ENCODE results near the gene TTC7B.

The TTC7B gene

GRCh38 chr14:90805662-90806540 is 10.3 kb downstream of the TTC7B start:
- H3K9me3 ChIP-seq (replicated peaks in 1 of 2; ENCODE audit: control insufficient read depth in 2 of 2, insufficient read depth in 1 of 2, low read depth in 1 of 2, low read length in 2 of 2) = no peaks in the 10 kb centered on the region
- H2AK5ac ChIP-seq (ENCODE audit: low read depth, low read length) = peak overlapping the region; percentile 17
- H3K4ac ChIP-seq (ENCODE audit: low read length) = no peak overlapping the region
- DNase-seq (ENCODE audit: low spot score) = no peak
- H2BK15ac ChIP-seq (ENCODE audit: low read length) = no peak overlapping the region
- WGBS, 2 donors (ENCODE audit: extremely low coverage in 2 of 2, insufficient read length in 2 of 2, insufficient replicate concordance in 1 of 2) = no CpG with 5 or more reads among the region's 21 CpGs
- no peak overlapping the region for H2AFZ ChIP-seq (ENCODE audit: low read length)
- no peaks in the 10 kb centered on the region for H3K36me3 ChIP-seq (replicated peaks in 1 of 2; ENCODE audit: control insufficient read depth in 2 of 2, insufficient read depth in 2 of 2, low read length in 2 of 2)
- H2BK12ac ChIP-seq (ENCODE audit: low read length) = no peak overlapping the region
- H2BK120ac ChIP-seq (ENCODE audit: low read depth, low read length) = no peak overlapping the region
- H3K4me1 ChIP-seq (ENCODE audit: control insufficient read depth in 2 of 2, insufficient read depth in 1 of 2, low read depth in 1 of 2, low read length in 2 of 2) = peaks cover 0 to 4% of the 10 kb centered on the region in 2 donors
- H3K9ac ChIP-seq (ENCODE audit: low read depth, low read length, poor library complexity) = no peak overlapping the region
- H3K23ac ChIP-seq (ENCODE audit: low read depth, low read length, poor library complexity) = no peak overlapping the region
- H4K8ac ChIP-seq (ENCODE audit: low read depth, low read length) = no peak overlapping the region
- H3K79me1 ChIP-seq (ENCODE audit: low read depth, low read length) = peaks cover 3% of the 10 kb centered on the region
- no peaks in the 10 kb centered on the region for H3K27me3 ChIP-seq (ENCODE audit: control insufficient read depth in 3 of 3, insufficient read depth in 3 of 3, low read depth in 1 of 3, low read length in 3 of 3)
- no peak overlapping the region for H3K4me2 ChIP-seq (ENCODE audit: insufficient read depth, low read length, poor library complexity, severe bottlenecking)
- no peak overlapping the region for H4K91ac ChIP-seq (ENCODE audit: low read depth, low read length, poor library complexity)
- H3K4me3 ChIP-seq (ENCODE audit: low read length in 2 of 2) = no peak overlapping the region
- no peak overlapping the region for H3K27ac ChIP-seq (replicated peaks; ENCODE audit: low read length)
- no peak overlapping the region for H2BK5ac ChIP-seq (ENCODE audit: low read length)
- no peak overlapping the region for H3K14ac ChIP-seq (ENCODE audit: low read length)
- no peak overlapping the region for H3K18ac ChIP-seq (ENCODE audit: low read length)

GRCh38 chr14:90805084-90805391 is 11.2 kb downstream of the TTC7B start:
- WGBS, 2 donors (ENCODE audit: extremely low coverage in 2 of 2, insufficient read length in 2 of 2, insufficient replicate concordance in 1 of 2) = no CpG with 5 or more reads among the region's 13 CpGs

GRCh38 chr14:90804292-90805083 is 11.7 kb downstream of the TTC7B start:
- H2AK5ac ChIP-seq (ENCODE audit: low read depth, low read length) = peak overlapping the region; percentile 75
- peak overlapping the region; percentile 17 for H3K27ac ChIP-seq (replicated peaks; ENCODE audit: low read length)
- H2AFZ ChIP-seq (ENCODE audit: low read length) = no peak overlapping the region
- H3K14ac ChIP-seq (ENCODE audit: low read length) = peak overlapping the region; percentile 94
- peak overlapping the region; percentile 24 for H3K18ac ChIP-seq (ENCODE audit: low read length)
- H2BK120ac ChIP-seq (ENCODE audit: low read depth, low read length) = peak overlapping the region; percentile 81
- no peak overlapping the region for H4K91ac ChIP-seq (ENCODE audit: low read depth, low read length, poor library complexity)
- no peaks in the 10 kb centered on the region for H3K9me3 ChIP-seq (replicated peaks in 1 of 2; ENCODE audit: control insufficient read depth in 2 of 2, insufficient read depth in 1 of 2, low read depth in 1 of 2, low read length in 2 of 2)
- no peak overlapping the region for H2BK15ac ChIP-seq (ENCODE audit: low read length)
- no CpG with 5 or more reads among the region's 18 CpGs for WGBS, 2 donors (ENCODE audit: extremely low coverage in 2 of 2, insufficient read length in 2 of 2, insufficient replicate concordance in 1 of 2)
- DNase-seq (ENCODE audit: low spot score) = no peak
- no peaks in the 10 kb centered on the region for H3K27me3 ChIP-seq (ENCODE audit: control insufficient read depth in 3 of 3, insufficient read depth in 3 of 3, low read depth in 1 of 3, low read length in 3 of 3)
- peaks cover 3% of the 10 kb centered on the region for H3K79me1 ChIP-seq (ENCODE audit: low read depth, low read length)
- no peak overlapping the region for H2BK12ac ChIP-seq (ENCODE audit: low read length)
- no peak overlapping the region for H4K8ac ChIP-seq (ENCODE audit: low read depth, low read length)
- H3K4ac ChIP-seq (ENCODE audit: low read length) = no peak overlapping the region
- peaks cover 0 to 4% of the 10 kb centered on the region in 2 donors for H3K4me1 ChIP-seq (ENCODE audit: control insufficient read depth in 2 of 2, insufficient read depth in 1 of 2, low read depth in 1 of 2, low read length in 2 of 2)
- peak overlapping the region; percentile 53 for H2BK5ac ChIP-seq (ENCODE audit: low read length)
- no peaks in the 10 kb centered on the region for H3K36me3 ChIP-seq (replicated peaks in 1 of 2; ENCODE audit: control insufficient read depth in 2 of 2, insufficient read depth in 2 of 2, low read length in 2 of 2)
- no peak overlapping the region for H3K4me2 ChIP-seq (ENCODE audit: insufficient read depth, low read length, poor library complexity, severe bottlenecking)
- H3K4me3 ChIP-seq (ENCODE audit: low read length in 2 of 2) = peak overlapping the region in 1 of 2 donors; percentile 14
- peak overlapping the region; percentile 34 for H3K23ac ChIP-seq (ENCODE audit: low read depth, low read length, poor library complexity)
- H3K9ac ChIP-seq (ENCODE audit: low read depth, low read length, poor library complexity) = no peak overlapping the region

More at GRCh38 chr14:90805084-90805391, 11.2 kb downstream of the TTC7B start:
- H3K36me3 ChIP-seq (replicated peaks in 1 of 2; ENCODE audit: control insufficient read depth in 2 of 2, insufficient read depth in 2 of 2, low read length in 2 of 2) = no peaks in the 10 kb centered on the region
- no peak for DNase-seq (ENCODE audit: low spot score)
- no peak overlapping the region for H2BK15ac ChIP-seq (ENCODE audit: low read length)
- no peak overlapping the region for H2AK5ac ChIP-seq (ENCODE audit: low read depth, low read length)
- H3K79me1 ChIP-seq (ENCODE audit: low read depth, low read length) = peaks cover 3% of the 10 kb centered on the region
- H2BK120ac ChIP-seq (ENCODE audit: low read depth, low read length) = no peak overlapping the region
- no peak overlapping the region for H3K18ac ChIP-seq (ENCODE audit: low read length)
- H3K4me3 ChIP-seq (ENCODE audit: low read length in 2 of 2) = peak overlapping the region in 1 of 2 donors; percentile 14
- H3K9me3 ChIP-seq (replicated peaks in 1 of 2; ENCODE audit: control insufficient read depth in 2 of 2, insufficient read depth in 1 of 2, low read depth in 1 of 2, low read length in 2 of 2) = no peaks in the 10 kb centered on the region
- peak overlapping the region; percentile 34 for H3K23ac ChIP-seq (ENCODE audit: low read depth, low read length, poor library complexity)
- H4K8ac ChIP-seq (ENCODE audit: low read depth, low read length) = no peak overlapping the region
- H2BK12ac ChIP-seq (ENCODE audit: low read length) = no peak overlapping the region
- no peak overlapping the region for H2BK5ac ChIP-seq (ENCODE audit: low read length)
- no peak overlapping the region for H3K27ac ChIP-seq (replicated peaks; ENCODE audit: low read length)
- no peak overlapping the region for H3K4me2 ChIP-seq (ENCODE audit: insufficient read depth, low read length, poor library complexity, severe bottlenecking)
- peaks cover 0 to 4% of the 10 kb centered on the region in 2 donors for H3K4me1 ChIP-seq (ENCODE audit: control insufficient read depth in 2 of 2, insufficient read depth in 1 of 2, low read depth in 1 of 2, low read length in 2 of 2)
- H3K14ac ChIP-seq (ENCODE audit: low read length) = no peak overlapping the region
- no peak overlapping the region for H4K91ac ChIP-seq (ENCODE audit: low read depth, low read length, poor library complexity)
- H3K4ac ChIP-seq (ENCODE audit: low read length) = no peak overlapping the region
- H2AFZ ChIP-seq (ENCODE audit: low read length) = no peak overlapping the region
- H3K27me3 ChIP-seq (ENCODE audit: control insufficient read depth in 3 of 3, insufficient read depth in 3 of 3, low read depth in 1 of 3, low read length in 3 of 3) = no peaks in the 10 kb centered on the region
- no peak overlapping the region for H3K9ac ChIP-seq (ENCODE audit: low read depth, low read length, poor library complexity)

- H3K18ac ChIP-seq (ENCODE audit: low read length) = no peak overlapping the region
- whole genome bisulfite sequencing, 2 donors (ENCODE audit: extremely low coverage in 2 of 2, insufficient read length in 2 of 2, insufficient replicate concordance in 1 of 2) = no CpG with 5 or more reads among the region's 2 CpGs
- peaks cover 3% of the 10 kb centered on the region for H3K79me1 ChIP-seq (ENCODE audit: low read depth, low read length)
- H3K14ac ChIP-seq (ENCODE audit: low read length) = no peak overlapping the region
- peak overlapping the region; percentile 65 for H3K23ac ChIP-seq (ENCODE audit: low read depth, low read length, poor library complexity)
- H4K8ac ChIP-seq (ENCODE audit: low read depth, low read length) = no peak overlapping the region
- peaks cover 0 to 4% of the 10 kb centered on the region in 2 donors for H3K4me1 ChIP-seq (ENCODE audit: control insufficient read depth in 2 of 2, insufficient read depth in 1 of 2, low read depth in 1 of 2, low read length in 2 of 2)
- H2BK12ac ChIP-seq (ENCODE audit: low read length) = no peak overlapping the region
- no peak overlapping the region for H3K9ac ChIP-seq (ENCODE audit: low read depth, low read length, poor library complexity)
- no peak overlapping the region for H3K4me2 ChIP-seq (ENCODE audit: insufficient read depth, low read length, poor library complexity, severe bottlenecking)
- H2BK15ac ChIP-seq (ENCODE audit: low read length) = no peak overlapping the region
- no peak overlapping the region for H4K91ac ChIP-seq (ENCODE audit: low read depth, low read length, poor library complexity)
- H3K27me3 ChIP-seq (ENCODE audit: control insufficient read depth in 3 of 3, insufficient read depth in 3 of 3, low read depth in 1 of 3, low read length in 3 of 3) = no peaks in the 10 kb centered on the region
- no peak overlapping the region for H2BK5ac ChIP-seq (ENCODE audit: low read length)
- no peak overlapping the region for H3K4ac ChIP-seq (ENCODE audit: low read length)
- H2AFZ ChIP-seq (ENCODE audit: low read length) = no peak overlapping the region
- H3K36me3 ChIP-seq (replicated peaks in 1 of 2; ENCODE audit: control insufficient read depth in 2 of 2, insufficient read depth in 2 of 2, low read length in 2 of 2) = no peaks in the 10 kb centered on the region
- no peak overlapping the region for H2AK5ac ChIP-seq (ENCODE audit: low read depth, low read length)
- no peak overlapping the region for H3K27ac ChIP-seq (replicated peaks; ENCODE audit: low read length)
- DNase-seq (ENCODE audit: low spot score) = no peak
- no peak overlapping the region for H3K4me3 ChIP-seq (ENCODE audit: low read length in 2 of 2)
- no peak overlapping the region for H2BK120ac ChIP-seq (ENCODE audit: low read depth, low read length)
- no peaks in the 10 kb centered on the region for H3K9me3 ChIP-seq (replicated peaks in 1 of 2; ENCODE audit: control insufficient read depth in 2 of 2, insufficient read depth in 1 of 2, low read depth in 1 of 2, low read length in 2 of 2)
Measured at GRCh38 chr14:90803249-90803648, 13.0 kb downstream of the TTC7B start.
